ENCODE measurements around the gene SRPK2. TPM values are rescaled to one million over a fixed set of nuclear protein-coding genes. Genes with fewer than 3 reads are reported as not detected.

Gene SRPK2
- polyA plus RNA-seq, 1 of the 3 experiments (the other 2 are of a cell fraction), result 15.4 TPM

DNA sequence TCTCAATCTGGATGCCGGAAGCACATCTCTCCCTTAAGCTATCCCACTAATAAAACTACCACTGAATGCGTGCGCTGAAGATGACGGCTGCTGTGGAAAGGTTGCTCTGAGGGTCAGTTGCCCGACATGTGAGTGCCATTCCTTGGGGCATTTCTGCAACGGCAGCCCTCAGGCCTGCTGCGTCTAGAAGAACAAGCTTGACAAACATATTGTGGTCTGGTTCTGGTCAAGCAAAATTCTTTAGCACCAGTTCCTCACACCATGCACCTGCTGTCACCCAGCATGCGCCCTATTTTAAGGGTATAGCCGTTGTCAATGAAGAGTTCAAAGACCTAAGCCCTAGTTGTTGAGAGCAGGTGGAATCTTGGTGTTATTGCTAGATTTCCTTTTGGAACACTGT, 184.2 kb downstream of the SRPK2 start:
- no peak overlapping the region; a peak in 1 of 4 replicates for H3K27ac ChIP-seq (ENCODE audit: low read depth in 2 of 2, low read length in 1 of 2)
- no peak overlapping the region for H2AFZ ChIP-seq (ENCODE audit: low read depth)
- WGBS (ENCODE audit: low lambda C conversion rate), result 97% methylated on average over 9 of the region's 9 CpGs
- no peak for DNase-seq
- no peaks in the 10 kb centered on the region for H3K9me2 ChIP-seq
- H3K4me3 ChIP-seq (ENCODE audit: low read depth in 2 of 2, low read length in 1 of 2), result no peak overlapping the region
- CTCF ChIA-PET, result interaction anchor here (0.6 to 1.3 kb wide), 2 partner anchors 11 to 63 kb away, joined by 3 read pairs; no protein-coding TSS in a partner anchor
- no peaks in the 10 kb centered on the region for H3F3A ChIP-seq (replicated peaks; ENCODE audit: insufficient read depth)
- H3K4me1 ChIP-seq (ENCODE audit: control insufficient read depth in 1 of 2, insufficient read depth in 2 of 2, low read depth in 1 of 2, low read length in 1 of 2), result no peaks in the 10 kb centered on the region; a peak in 1 of 4 replicates
- H3K27me3 ChIP-seq (ENCODE audit: insufficient read depth), result no peaks in the 10 kb centered on the region
- no peak overlapping the region for H3K9ac ChIP-seq
- TF ChIP-seq MEF2A (IDR thresholded peaks at IDR 0.05; ENCODE audit: borderline replicate concordance, low read depth), result no peak
- TF ChIP-seq ZBTB33 (IDR thresholded peaks at IDR 0.05; ENCODE audit: borderline replicate concordance, low read depth), result no peak
- TF ChIP-seq POLR2AphosphoS5 (IDR thresholded peaks at IDR 0.05; ENCODE audit: low read depth, low read length), result no peak
- no peak for TF ChIP-seq EP300 (IDR thresholded peaks at IDR 0.05; ENCODE audit: borderline replicate concordance in 1 of 2, low read depth in 1 of 2, low read length in 1 of 2)
- no peak for TF ChIP-seq CHD2 (IDR thresholded peaks at IDR 0.05; ENCODE audit: low read length, partially characterized antibody)
- no peak for TF ChIP-seq MXI1 (IDR thresholded peaks at IDR 0.05; ENCODE audit: low read depth, low read length)
- no peak for TF ChIP-seq CTCF (IDR thresholded peaks at IDR 0.05)
- no peak for TF ChIP-seq JUND (IDR thresholded peaks at IDR 0.05)
- TF ChIP-seq TCF12 (IDR thresholded peaks at IDR 0.05), result no peak
- no peak for TF ChIP-seq GABPA (IDR thresholded peaks at IDR 0.05; ENCODE audit: low read depth)
- TF ChIP-seq NRF1 (IDR thresholded peaks at IDR 0.05; ENCODE audit: low read depth, low read length), result no peak
- TF ChIP-seq YY1 (IDR thresholded peaks at IDR 0.05; ENCODE audit: low read depth), result no peak
- TF ChIP-seq TAF1 (IDR thresholded peaks at IDR 0.05; ENCODE audit: borderline replicate concordance, low read depth, low read length), result no peak
- TF ChIP-seq RAD21 (IDR thresholded peaks at IDR 0.05; ENCODE audit: low read length), result no peak
- TF ChIP-seq NFIC (IDR thresholded peaks at IDR 0.05; ENCODE audit: borderline replicate concordance), result no peak
- TF ChIP-seq MAX (IDR thresholded peaks at IDR 0.05; ENCODE audit: low read depth), result no peak
- TF ChIP-seq RFX5 (IDR thresholded peaks at IDR 0.05; ENCODE audit: low read length), result no peak
- TF ChIP-seq SIN3A (IDR thresholded peaks at IDR 0.05; ENCODE audit: borderline replicate concordance, low read depth, low read length), result no peak
- no peak for TF ChIP-seq FOXJ3 (CRISPR knock-in tag; IDR thresholded peaks at IDR 0.05)
- no peak for TF ChIP-seq GATA2 (CRISPR knock-in tag; IDR thresholded peaks at IDR 0.05)
- H4K20me1 ChIP-seq (ENCODE audit: insufficient read depth), result peaks cover 46% of the 10 kb centered on the region
- POLR2A ChIA-PET, result no interaction called here
- no peak overlapping the region for H3K4me2 ChIP-seq
- peaks cover 70% of the 10 kb centered on the region for H3K79me2 ChIP-seq (ENCODE audit: insufficient read depth)
- peaks cover 15 to 26% of the 10 kb centered on the region in 2 experiments for H3K36me3 ChIP-seq (replicated peaks in 1 of 2; ENCODE audit: control insufficient read depth in 1 of 2, insufficient read depth in 2 of 2, low read length in 1 of 2)
- H3K9me3 ChIP-seq, result no peaks in the 10 kb centered on the region

All from SK-N-SH (cell line).